HG03045 (cell line): ENCODE data around the gene LYST.
A peak's percentile ranks its signal among the peaks of the same experiment; 100 is the strongest.
"Not testable (repeated sequence)": the region's sequence is repeated elsewhere in the genome, so short reads cannot be mapped to it uniquely, and the experiment has no call there.

Experiments used
- ATAC-seq: cut with Tn5 transposase; IDR thresholded peaks from one replicate; pipeline ENCODE4 v1.9.1; 2021; ENCODE audit warnings: mild to moderate bottlenecking, moderate library complexity; ENCODE audit not compliant: unreplicated experiment

The LYST gene

DNA sequence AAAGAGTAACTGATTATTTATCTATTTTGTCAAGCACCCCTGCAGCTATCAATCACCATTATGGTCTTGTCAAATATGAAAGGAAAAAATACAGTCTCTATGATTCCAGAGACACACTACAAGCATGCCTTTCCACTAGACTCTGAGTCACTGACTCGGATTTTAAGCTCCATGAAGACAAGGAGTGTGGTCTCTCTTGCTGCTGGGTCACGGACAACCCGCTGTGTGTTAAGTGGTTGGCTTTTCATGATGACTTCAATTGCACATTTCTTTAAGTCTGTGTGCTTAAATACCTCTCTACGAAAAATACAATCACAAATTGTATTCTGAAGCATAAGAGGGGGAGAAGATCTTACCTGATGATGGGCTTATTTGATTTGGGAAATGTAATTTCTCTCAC lies 203.1 kb downstream of the LYST start:
- ATAC-seq: no peak

GRCh38 chr1:235661568-235661967 lies 205.1 kb downstream of the LYST start:
- ATAC-seq: no peak

DNA sequence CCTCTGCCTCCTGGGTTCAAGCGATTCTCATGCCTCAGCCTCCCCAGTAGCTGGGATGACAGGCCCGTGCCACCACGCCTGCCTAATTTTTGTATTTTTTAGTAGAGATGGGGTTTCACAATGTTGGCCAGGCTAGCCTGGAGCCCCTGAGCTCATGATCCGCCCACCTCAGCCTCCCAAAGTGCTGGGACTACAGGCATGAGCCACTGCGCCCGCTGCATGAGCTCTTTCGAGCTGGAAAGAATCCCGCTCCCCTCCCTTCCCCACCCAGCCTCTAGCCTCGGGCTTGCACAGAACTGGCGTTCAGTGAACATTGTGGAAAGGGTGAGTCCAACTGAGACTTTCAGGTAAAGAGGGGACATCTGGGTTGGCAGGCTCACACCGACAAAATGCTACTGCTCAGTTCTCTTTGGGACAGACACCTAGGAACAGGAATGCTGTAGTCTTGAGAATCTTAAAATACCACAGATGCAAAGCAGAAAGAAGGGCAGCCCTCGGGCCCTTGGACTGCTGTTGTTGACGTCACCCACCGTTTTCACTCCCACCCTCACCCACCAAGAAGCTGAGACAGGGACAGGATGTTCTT lies 207.4 kb downstream of the LYST start:
- no peak for ATAC-seq

DNA sequence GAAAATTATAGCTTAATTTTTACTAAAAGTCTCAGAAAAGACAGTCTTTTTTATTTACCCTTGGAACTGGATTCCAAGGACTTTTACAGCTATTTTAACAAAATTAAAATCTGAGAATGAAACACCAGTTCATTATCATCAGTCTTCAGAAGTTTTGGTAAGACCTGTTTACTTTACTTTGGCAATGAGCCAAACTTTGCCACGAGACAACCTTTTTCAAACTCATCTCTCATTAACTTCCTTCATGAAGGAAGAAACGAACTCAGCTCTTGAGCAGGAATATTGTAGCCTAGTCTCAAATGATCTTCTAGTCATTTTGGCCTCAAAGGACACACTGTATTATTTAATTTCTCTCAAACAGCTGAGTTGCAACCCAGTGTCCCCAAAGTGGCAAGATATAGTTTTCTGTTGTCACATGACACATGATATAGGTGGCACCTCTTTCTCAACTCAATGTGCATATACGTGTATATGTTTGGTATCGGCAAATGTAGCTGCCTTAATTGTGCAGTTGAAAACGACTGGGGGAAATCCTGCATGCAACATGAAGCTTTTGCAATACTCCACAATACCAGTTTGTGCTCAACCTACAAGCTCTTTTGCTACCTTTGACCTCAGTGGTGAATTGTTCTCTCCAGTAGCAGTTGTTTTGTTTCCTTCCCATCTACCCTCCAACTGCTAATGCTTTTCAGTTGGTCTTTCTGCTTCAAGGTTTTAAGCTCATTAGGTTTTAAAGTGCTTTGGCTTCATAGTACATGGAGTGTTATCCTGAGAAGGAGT lies 208.8 kb downstream of the LYST start:
- ATAC-seq: no peak

GRCh38 chr1:235657269-235657668 lies 209.4 kb downstream of the LYST start:
- no peak for ATAC-seq

DNA sequence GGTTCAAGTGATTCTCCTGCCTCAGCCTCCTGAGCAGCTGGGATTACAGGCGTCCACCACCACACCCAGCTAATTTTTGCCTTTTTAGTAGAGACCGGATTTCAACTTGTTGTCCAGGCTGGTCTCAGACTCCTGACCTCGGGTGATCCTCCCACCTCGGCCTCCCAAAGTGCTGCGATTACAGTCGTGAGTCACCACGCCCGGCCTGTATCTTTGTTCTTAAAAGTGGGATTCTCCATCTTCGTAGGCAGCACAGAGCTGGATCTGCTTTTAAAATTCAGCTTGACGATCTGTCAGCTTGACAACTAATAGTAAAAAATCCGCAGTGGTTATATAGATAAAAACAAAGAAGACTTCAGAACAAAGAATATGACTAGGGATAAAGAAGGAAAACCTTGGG lies 214.3 kb downstream of the LYST start:
- no peak for ATAC-seq

GRCh38 chr1:235651170-235651806 lies 215.4 kb downstream of the LYST start:
- ATAC-seq: no peak

GRCh38 chr1:235650341-235651169 lies 216.2 kb downstream of the LYST start:
- no peak for ATAC-seq

GRCh38 chr1:235649368-235650163 lies 217.1 kb downstream of the LYST start, which contains the start of gene GNG4:
TSS of gene GNG4 (minus strand) at chr1:235649784. CDS start at chr1:235583838, 65,946 bp downstream.
- ATAC-seq: peak; percentile 45

DNA sequence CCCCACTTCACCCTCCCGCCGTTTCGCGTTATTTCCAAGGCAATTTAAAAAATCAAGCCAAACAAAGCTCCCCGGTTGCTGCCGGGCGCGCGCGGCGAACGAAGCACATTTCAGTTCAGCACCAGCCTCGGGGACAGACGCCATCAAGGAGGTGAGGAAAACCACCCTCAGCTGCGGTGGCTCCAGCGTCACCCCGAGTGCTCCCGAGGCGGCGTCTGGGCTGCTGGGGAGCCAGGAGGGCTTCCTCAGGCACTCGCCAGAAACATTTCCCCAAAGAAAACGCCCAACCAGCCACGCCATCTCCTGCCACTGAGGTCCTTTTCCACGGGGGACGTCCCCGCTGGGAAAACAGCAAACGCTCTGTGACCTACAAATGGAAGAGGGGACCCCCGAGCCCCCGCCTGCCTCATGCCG lies 217.7 kb downstream of the LYST start:
- ATAC-seq: peak; percentile 55

GRCh38 chr1:235648407-235648907 lies 218.2 kb downstream of the LYST start:
- no peak for ATAC-seq

DNA sequence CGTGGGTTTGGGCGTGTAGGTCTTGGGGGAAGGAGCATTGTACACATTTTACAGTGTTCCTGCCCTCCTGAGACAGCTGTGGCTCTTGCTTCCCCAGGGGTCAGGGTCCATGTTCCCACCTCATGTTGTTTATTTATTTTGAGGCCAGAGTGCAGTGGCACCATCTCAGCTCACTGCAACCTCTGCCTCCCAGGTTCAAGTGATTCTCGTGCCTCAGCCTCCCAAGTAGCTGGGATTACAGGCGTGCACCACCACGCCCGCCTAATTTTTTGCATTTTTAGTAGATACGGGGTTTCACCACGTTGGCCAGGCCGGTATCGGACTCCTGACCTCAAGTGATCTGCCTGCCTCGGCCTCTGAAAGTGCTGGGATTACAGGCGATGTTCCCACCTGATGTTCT lies 219.2 kb downstream of the LYST start:
- ATAC-seq: not testable (repeated sequence)

- no peak for ATAC-seq
These were observed 220.2 kb downstream of the LYST start for GRCh38 chr1:235646463-235646862.

GRCh38 chr1:235644693-235645305 lies 221.9 kb downstream of the LYST start:
- ATAC-seq: no peak

DNA sequence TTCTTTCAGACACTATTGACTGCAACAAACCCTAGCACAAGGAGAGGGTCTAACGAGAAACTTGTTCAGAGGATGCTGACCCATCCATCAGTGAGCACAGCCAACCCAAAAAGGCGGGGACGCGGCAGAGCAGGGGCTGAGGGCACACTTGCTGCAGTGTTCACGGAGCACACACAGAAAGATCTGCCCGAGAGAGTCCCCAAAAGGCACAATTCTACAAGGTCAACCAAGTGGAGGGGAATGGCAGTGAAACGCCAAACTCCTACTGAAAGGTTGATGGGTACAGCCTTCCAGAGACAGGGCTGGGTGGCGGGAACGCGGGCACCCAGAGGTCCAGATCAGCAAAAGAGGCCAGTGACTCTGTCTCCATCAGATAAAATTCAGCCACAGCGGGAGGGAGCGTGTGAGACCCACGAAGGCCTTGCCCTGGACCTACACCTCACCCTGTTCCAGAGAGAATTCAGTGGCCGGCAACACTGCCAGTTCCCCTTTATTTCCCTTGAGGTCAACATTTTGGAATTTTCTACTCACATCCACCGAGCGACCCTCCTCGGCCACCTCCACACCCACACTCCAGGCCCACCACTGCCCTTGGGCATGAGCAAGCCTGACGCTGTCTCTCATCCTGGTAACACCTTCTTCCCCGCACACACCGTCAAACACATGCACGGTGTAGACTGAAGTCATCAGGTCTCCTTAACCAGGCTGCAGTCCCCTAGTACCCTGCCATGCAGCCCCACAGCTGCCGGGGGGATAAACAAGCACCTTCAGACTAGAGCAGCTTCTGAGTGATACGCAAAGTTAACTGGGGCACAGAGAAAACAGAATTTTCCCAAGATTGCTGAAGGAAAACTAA lies 222.6 kb downstream of the LYST start:
- no peak for ATAC-seq

DNA sequence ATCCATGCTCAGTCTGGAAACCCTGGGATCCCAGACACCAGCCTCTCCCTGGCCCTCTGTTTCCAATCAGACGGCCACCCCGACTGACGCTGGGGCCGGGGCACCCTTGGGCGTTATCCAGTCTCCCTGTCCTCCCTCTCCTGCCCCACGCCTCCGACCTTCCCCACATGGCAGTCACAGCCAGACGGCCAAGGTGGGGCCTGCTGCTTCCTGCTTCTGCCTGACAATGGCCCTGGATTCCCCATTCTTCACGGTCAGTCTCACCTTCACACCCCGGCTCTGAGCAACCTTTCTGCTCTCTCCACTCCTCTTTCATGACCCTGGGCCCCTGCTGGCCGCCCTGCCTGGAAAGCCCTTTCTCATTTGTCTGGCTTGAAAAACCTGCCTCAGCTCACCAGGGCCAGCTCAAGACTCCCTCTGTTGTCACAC lies 223.7 kb downstream of the LYST start:
- ATAC-seq: no peak

DNA sequence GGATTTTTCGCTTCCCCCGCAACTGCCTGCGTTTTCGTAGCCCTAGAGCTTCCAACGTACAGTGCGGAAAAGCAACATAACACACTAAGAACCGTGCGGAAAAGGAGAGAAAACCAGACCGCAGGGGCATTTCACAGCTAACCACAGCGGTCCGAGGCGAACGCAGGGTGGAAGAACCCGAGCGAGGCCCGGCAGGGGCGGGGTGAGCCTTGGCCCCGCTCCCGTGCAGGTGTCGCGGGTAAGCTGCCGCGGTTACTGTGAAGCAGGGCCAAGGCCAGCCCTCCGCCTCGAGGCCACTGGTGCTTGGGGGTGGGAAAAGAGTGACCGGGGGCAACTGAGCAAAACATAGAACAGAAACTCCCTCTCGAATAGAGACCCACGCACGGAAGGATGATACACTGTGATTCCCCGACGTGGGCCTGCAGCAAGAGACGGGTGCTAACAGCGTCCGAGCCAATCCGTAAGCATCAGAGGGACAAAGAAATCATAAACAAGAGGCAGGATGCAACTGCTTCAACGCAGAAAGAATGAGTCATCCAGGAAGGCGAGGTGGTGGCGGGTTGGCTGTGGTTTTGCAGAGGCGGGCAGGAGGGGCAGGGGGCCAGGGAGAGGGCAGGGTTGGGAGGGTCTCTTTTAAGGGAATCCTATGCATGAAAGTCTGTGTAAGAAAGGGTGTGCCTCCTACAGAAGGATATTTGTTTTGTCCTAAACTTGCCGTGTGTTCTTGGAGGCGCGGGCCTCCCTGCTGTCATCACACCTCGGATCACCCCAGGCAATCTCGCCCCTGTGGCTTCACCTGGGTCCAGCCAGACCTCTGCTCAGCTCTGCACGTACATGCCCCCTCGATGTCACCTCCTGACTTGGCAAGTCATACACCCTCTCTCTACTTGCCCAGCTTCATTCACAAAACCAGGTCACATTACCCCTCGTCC lies 224.4 kb downstream of the LYST start:
- ATAC-seq: peak; percentile 65

DNA sequence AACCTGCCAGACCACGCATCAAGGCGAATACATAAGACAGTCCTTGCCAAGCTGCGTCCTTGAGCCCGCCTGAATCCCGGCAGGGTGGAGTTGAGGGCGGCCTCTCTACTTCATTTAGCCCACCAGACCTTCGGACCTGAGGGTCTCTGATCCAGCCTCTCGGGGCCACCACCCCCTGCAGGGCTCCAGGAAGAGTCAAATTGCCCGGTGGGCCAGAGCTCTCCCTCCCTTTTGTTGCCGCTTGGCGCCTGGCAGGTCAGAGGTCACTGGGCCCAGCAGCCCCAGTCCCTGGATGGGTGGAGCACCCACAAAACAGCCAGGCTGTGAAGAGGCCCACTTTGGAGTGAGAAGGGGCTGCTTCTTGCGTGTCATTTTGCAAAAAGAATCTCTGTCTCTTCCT lies 226.1 kb downstream of the LYST start:
- no peak for ATAC-seq
